ENCODE data around the gene TRIM14.

- TF ChIP-seq ZNF384 (IDR thresholded peaks at IDR 0.05): no peak
- no peak for TF ChIP-seq ELF4 (IDR thresholded peaks at IDR 0.05)
- no peak for TF ChIP-seq LEF1 (IDR thresholded peaks at IDR 0.05; ENCODE audit: borderline replicate concordance)
- TF ChIP-seq FOXK2 (IDR thresholded peaks at IDR 0.05): no peak
- no peak for TF ChIP-seq FOXA1 (IDR thresholded peaks at IDR 0.05)
- TF ChIP-seq CTBP1 (IDR thresholded peaks at IDR 0.05; ENCODE audit: borderline replicate concordance): no peak
- TF ChIP-seq FOXM1 (IDR thresholded peaks at IDR 0.05; ENCODE audit: borderline replicate concordance): no peak
- TF ChIP-seq NFRKB (IDR thresholded peaks at IDR 0.05): no peak
- no peak for TF ChIP-seq SUZ12 (IDR thresholded peaks at IDR 0.05)
- TF ChIP-seq L3MBTL2 (conservative IDR thresholded peaks at IDR 0.05): no peak
Measured at GRCh38 chr9:98064623-98065392, 54.2 kb downstream of the TRIM14 start.

Data from HEK293T (cell line).